GM19043 (cell line): ENCODE measurements around the gene SPTLC1.

Experiments
- ATAC-seq: cut with Tn5 transposase; IDR thresholded peaks from one replicate; pipeline ENCODE4 v1.9.1; 2021; ENCODE audit warnings: low read depth; ENCODE audit not compliant: unreplicated experiment

Gene SPTLC1

DNA sequence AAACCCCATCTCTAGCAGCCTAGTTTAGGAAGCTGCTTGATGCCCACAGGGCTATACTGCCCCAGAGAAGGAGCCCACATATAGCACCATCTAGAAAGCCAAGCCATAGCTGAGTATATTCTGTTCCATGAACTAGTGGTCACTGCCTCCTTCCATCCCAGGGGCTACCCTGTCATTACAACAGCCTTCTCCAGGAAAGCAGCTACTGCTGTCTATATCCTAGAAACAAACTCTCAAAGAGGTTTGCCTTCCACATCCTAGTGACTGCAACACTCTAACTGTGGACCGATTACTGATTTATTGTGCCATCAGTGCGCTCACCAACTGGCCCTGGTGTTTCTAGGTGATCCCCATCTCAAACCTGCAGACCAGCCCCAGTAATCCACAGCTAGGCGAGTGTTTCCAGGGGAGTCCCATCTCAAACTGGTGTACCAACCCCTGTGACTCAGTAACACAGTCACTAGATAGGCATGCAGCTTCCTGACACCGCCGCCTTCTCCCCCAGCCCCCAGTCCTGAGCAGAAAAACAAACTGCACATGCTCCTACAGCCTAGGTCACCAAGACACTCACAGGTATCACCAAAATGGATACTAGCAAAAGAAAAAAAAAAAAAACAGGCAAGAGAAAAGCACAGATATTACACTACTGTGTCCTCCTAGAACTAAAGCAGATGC, 14.8 kb downstream of the SPTLC1 start:
- ATAC-seq: no peak

DNA sequence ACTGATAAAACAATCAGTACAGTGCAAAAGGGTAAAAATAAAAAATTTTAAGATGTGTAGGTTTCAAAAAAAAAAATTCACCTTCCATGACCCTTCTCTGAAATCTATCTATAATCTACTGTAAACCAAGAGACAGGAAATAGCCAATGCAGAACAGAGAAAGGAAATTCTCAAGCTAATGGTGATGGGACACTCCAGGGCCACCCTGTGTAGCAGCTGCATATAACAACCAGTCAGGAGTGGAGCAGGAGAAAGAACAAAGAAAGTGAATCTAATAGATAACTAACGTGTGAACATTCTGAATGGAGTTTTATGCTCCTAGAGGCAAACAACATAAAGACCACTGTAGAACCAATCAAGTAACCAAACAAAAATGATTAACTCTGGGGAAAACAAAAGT, 16.6 kb downstream of the SPTLC1 start:
- ATAC-seq: peak; percentile 84

- no peak for ATAC-seq
These were observed 17.2 kb downstream of the SPTLC1 start for GRCh38 chr9:92097997-92098482.

GRCh38 chr9:92095236-92095635, 20.0 kb downstream of the SPTLC1 start:
- no peak for ATAC-seq

DNA sequence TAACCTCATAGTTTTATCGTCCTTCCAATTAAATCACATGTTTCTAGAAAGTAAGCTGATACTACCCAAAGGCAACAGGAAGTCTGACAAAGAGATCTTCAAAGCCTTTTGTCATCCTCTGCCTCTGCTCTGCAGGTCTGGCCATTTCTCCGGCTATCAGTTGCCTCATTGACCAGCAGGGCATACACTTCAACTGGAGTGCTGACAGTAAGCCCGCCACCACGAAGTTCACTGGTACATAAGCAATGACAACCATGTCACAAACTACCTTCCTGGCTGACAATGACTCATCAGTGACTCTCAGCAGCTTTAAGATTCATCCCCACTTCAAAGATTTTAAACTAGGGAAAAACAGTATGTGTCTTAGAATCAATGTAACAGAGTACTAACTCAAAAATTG, 20.6 kb downstream of the SPTLC1 start:
- no peak for ATAC-seq

DNA sequence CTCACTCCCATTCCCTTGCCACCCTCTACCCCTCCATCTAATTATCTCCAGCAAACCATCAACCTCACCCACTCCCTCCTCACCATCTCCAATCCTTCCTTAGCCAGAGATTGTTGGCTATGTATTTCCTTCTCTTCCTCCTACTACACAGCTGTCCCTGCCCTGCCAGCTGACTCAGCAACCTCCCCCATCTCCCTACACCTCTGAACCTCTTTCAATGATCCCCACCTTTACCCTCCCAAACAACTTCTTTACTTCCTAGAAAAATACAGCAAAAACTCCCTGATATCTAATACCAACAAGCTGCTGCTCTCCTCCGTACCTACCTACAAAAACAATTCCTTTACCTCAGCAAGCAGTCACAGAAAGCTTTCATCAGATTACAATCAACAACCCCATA, 37.3 kb downstream of the SPTLC1 start:
- ATAC-seq: no peak

- no peak for ATAC-seq
These were observed 43.6 kb downstream of the SPTLC1 start for GRCh38 chr9:92071634-92072033.

- no peak for ATAC-seq
These were observed 49.0 kb downstream of the SPTLC1 start for GRCh38 chr9:92066168-92066567.

- ATAC-seq: no peak
These were observed 50.5 kb downstream of the SPTLC1 start for GRCh38 chr9:92064711-92065110.

- ATAC-seq: no peak
These were observed 54.0 kb downstream of the SPTLC1 start for GRCh38 chr9:92061184-92061583.

DNA sequence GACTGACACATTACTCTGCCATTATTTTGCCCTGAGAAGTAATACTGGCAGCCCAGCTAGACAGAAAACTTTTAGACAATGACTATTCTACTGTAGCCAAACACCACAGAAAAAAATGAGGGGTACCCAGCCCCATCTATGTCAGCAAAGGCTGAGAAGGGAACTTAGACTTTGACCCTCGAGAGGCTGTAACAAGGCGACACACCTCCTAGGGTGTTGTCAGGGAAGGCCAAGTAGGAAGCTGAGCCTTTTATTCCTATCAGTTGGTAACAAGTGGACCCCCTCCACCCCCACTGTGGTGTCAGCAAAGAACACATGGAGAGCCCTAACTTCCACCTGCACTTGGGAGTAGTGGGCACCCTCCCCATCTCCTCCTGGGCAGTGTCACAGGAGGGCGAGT, 55.6 kb downstream of the SPTLC1 start:
- ATAC-seq: no peak

DNA sequence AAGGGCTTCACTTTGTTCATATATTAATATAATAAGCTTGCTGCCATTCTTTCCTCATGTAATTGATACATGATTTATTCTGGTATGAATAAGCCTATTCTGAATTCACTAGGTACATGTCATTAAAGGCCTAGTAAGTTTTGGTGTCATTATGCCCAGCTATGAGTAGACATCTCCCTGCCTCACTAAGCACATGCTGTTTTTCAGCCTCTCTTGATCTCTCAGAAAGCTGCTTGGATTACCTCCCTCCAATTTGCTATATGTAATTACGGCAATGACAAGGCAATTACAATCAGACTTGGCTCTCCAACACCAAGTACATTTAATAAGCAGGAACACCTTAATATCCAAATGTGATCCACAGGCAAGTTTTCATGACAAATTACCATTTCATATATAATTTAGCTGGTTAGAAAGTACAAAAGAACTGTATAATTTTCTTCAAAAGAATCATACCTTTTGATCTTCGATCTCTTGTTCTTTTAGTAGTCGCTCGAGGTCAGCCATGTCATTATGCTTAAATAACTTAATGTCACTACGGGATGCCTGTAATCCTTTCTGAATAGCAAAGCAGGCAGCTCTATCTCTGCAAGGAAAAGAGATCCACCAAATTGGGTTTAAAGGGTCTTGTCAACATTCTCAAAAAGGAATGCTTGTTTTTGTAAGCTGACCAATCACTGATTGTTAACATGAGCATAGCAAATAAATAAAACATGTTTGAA, 56.3 kb downstream of the SPTLC1 start:
- no peak for ATAC-seq

DNA sequence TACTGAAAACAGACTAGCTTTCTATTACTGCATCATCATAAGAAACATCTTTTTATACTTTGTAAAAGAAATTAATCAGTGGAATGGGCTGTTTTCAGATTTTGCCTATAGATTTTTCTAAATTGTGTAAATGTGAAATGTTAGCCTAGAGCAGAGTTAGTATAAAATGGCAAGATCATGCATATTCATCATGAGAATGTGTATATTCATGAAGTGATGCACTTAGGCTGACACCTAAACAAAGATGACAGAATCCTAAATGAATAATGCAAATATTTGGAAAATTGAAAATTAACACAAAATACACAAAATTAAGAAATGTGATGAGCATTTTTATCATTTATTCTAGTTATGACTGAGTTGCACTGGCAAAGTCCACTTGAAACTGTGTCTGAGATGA, 57.2 kb downstream of the SPTLC1 start:
- ATAC-seq: no peak

GRCh38 chr9:92057226-92057625, 58.0 kb downstream of the SPTLC1 start:
- no peak for ATAC-seq

DNA sequence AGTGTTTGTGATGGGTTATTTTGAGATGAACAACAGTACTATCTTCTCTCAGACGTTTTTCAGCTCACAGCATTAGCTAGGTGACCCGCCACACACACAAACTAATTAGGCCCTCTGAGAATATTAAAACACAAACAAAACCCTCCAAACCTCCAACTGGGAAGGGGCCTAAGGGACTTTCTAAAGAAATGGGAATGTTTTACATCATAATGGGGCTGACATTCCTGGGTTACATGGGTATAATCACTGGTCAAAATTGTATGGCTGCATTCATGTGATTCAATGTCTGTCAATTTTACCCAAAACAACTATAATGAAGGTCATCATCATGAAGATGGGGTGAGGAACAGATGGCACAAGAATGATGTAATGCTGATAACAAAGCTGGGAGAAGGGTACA, 59.6 kb downstream of the SPTLC1 start:
- no peak for ATAC-seq

GRCh38 chr9:92048924-92049625, 66.1 kb downstream of the SPTLC1 start:
- ATAC-seq: no peak

GRCh38 chr9:92047500-92047899, 67.7 kb downstream of the SPTLC1 start:
- no peak for ATAC-seq

DNA sequence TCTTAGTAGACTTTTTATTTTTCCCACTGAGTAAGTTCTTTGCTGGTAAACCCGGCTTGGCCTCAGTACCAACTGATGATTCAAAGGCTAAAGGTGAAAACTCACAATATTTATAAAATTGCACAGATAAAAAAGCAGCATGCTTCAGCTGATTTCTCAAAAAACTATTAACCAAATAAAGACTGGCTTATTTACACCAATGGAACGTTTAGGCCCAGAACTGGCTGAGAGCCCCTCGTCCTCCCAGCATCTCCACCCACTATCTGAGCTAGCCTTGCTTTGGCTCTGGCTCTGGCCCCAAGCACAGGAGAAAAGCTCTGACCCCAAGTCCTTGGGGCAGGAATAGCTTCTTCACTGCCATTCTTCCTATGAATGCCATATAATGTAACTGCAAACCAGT, 68.5 kb downstream of the SPTLC1 start:
- ATAC-seq: no peak

DNA sequence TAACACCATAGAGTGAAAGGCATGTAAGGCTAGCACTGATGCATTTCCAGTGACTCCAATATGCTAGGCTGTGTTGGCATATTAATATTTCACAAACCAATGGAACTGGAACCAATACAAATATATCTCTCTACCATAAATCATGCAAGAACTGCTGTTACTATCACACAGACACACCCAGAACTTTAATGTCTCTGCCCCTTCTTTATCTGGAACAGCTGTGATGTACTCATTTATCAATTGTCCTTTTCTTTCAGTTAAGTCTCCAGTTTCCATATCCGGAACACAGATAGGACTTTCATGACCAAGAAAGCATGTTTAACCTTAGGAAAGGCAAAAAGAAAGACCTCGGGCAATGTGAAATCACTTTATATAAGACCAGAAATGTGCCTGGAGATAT, 70.3 kb downstream of the SPTLC1 start:
- ATAC-seq: no peak

GRCh38 chr9:92043002-92043401, 72.2 kb downstream of the SPTLC1 start:
- no peak for ATAC-seq

DNA sequence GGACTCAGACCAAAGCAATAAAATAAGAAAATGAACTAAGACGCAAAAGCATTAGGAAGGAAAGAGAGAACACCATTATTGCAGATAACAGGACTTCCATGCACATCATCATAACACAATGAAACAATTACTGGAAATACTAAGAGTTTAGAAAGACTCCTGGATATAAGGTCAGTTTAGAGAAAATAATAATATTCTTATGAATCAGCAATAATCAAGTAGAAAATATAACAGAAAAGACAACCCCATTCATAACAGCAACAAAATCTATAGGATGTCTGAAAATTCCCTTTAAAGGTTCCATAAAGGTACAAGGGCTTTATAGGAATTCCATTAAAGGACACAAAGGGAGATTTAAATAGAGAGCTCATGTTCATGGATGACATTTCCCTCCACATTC, 73.0 kb downstream of the SPTLC1 start:
- no peak for ATAC-seq

DNA sequence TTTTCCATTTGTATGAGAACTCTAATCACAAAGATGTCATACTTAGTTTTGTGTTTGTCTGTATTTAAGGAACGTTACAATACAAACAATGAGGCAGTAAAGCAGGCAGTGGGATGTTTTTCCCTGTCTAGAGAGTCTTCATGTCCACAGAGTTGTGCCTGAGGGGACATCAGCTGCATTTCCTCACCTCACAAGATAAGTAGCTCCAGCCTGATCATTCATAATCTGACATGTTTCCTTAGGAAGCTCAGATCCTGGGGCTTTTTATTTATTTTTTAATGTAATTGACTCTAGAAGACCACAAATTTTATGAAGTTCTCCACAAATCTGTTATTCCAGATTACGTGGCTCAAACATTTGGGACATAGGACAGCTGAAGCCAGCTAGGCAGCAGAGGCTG, 78.5 kb downstream of the SPTLC1 start:
- no peak for ATAC-seq
